H9 (cell line): ENCODE measurements around the gene SLC23A2. TPM values are rescaled to one million over a fixed set of nuclear protein-coding genes. Genes with fewer than 3 reads are reported as not detected.

Experiments
- DNase-seq: peaks from one replicate; pipeline ENCODE4 v3.0.0-alpha.2; 2017
- H2AFZ ChIP-seq: one replicate; pipeline ENCODE4 v1.6.1; 2013; ENCODE audit warnings: mild to moderate bottlenecking, low read length, control low read depth, moderate library complexity
- H2AK5ac ChIP-seq: 2 replicates; pipeline ENCODE4 v1.6.1; 2013; ENCODE audit warnings: low read length, control low read depth, mixed read lengths; ENCODE audit not compliant: insufficient read length
- H2BK120ac ChIP-seq: one replicate; pipeline ENCODE4 v1.6.1; 2013; ENCODE audit warnings: low read depth, mild to moderate bottlenecking, low read length, control low read depth, inconsistent platforms; ENCODE audit not compliant: poor library complexity, severe bottlenecking
- H2BK12ac ChIP-seq: 2 replicates; pipeline ENCODE4 v1.6.1; 2013; ENCODE audit warnings: low read length, control low read depth, mixed read lengths, low read depth; ENCODE audit not compliant: insufficient read length
- H2BK15ac ChIP-seq: 2 replicates; pipeline ENCODE4 v1.6.1; 2013; ENCODE audit warnings: low read depth, low read length, control low read depth
- H2BK20ac ChIP-seq: one replicate; pipeline ENCODE4 v1.6.1; 2013; ENCODE audit warnings: low read depth, mild to moderate bottlenecking, low read length, control low read depth, inconsistent platforms; ENCODE audit not compliant: poor library complexity, severe bottlenecking
- H2BK5ac ChIP-seq: 2 replicates; pipeline ENCODE4 v1.6.1; 2013; ENCODE audit warnings: low read length, control low read depth, mixed read lengths; ENCODE audit not compliant: insufficient read length
- H3K14ac ChIP-seq: 2 replicates; pipeline ENCODE4 v1.6.1; 2013; ENCODE audit warnings: low read length, control low read depth; ENCODE audit not compliant: insufficient read depth
- H3K18ac ChIP-seq: 2 replicates; pipeline ENCODE4 v1.6.1; 2013; ENCODE audit warnings: low read depth, mild to moderate bottlenecking, mixed read lengths, low read length, control low read depth; ENCODE audit not compliant: insufficient read length
- H3K23ac ChIP-seq: 2 replicates; pipeline ENCODE4 v1.6.1; 2013; ENCODE audit warnings: low read length, control low read depth, mixed read lengths, low read depth; ENCODE audit not compliant: insufficient read length
- H3K23me2 ChIP-seq: 2 replicates; pipeline ENCODE4 v1.6.1; 2013; ENCODE audit warnings: low read depth, mild to moderate bottlenecking, mixed read lengths, low read length, control low read depth; ENCODE audit not compliant: insufficient read length, poor library complexity, severe bottlenecking
- H3K27ac ChIP-seq: 2 replicates; pipeline ENCODE4 v1.5.1; 2013; ENCODE audit warnings: low read length, control low read depth, mixed read lengths, low read depth; ENCODE audit not compliant: insufficient read length
- H3K27me3 ChIP-seq: 2 replicates; pipeline ENCODE4 v1.6.1; 2013; ENCODE audit warnings: low read length, control low read depth, inconsistent platforms; ENCODE audit not compliant: insufficient read depth
- H3K4ac ChIP-seq: 2 replicates; pipeline ENCODE4 v1.6.1; 2013; ENCODE audit warnings: low read depth, mild to moderate bottlenecking, control low read depth, inconsistent platforms, low read length, moderate library complexity
- H3K4me1 ChIP-seq: 2 replicates; pipeline ENCODE4 v1.6.1; 2013; ENCODE audit warnings: low read length, control low read depth, inconsistent platforms; ENCODE audit not compliant: insufficient read depth
- H3K4me2 ChIP-seq: 2 replicates; pipeline ENCODE4 v1.6.1; 2013; ENCODE audit warnings: low read length, control low read depth, mixed read lengths; ENCODE audit not compliant: insufficient read length, insufficient read depth
- H3K56ac ChIP-seq: 2 replicates; pipeline ENCODE4 v1.6.1; 2013; ENCODE audit warnings: low read depth, mild to moderate bottlenecking, mixed read lengths, low read length, control low read depth; ENCODE audit not compliant: insufficient read length
- H3K79me1 ChIP-seq: 2 replicates; pipeline ENCODE4 v1.6.1; 2013; ENCODE audit warnings: low read depth, mild to moderate bottlenecking, moderate library complexity, low read length, control low read depth, inconsistent platforms; ENCODE audit not compliant: insufficient read depth, poor library complexity, severe bottlenecking
- H3K79me2 ChIP-seq: 2 replicates; pipeline ENCODE4 v1.6.1; 2013; ENCODE audit warnings: low read length, control low read depth, inconsistent platforms; ENCODE audit not compliant: insufficient read depth
- H3K9ac ChIP-seq: 2 replicates; pipeline ENCODE4 v1.6.1; 2013; ENCODE audit warnings: low read length, control low read depth, mixed read lengths; ENCODE audit not compliant: insufficient read length; ENCODE audit errors: extremely low read depth
- H3K9me3 ChIP-seq: one replicate; pipeline ENCODE4 v1.6.1; 2013; ENCODE audit warnings: low read depth, low read length, inconsistent platforms; ENCODE audit not compliant: control insufficient read depth
- H3T11ph ChIP-seq: one replicate; pipeline ENCODE4 v1.6.1; 2013; ENCODE audit warnings: mild to moderate bottlenecking, low read length, control low read depth, inconsistent platforms
- H4K20me1 ChIP-seq: one replicate; pipeline ENCODE4 v1.6.1; 2013; ENCODE audit not compliant: control insufficient read depth, insufficient read length, insufficient read depth
- H4K5ac ChIP-seq: 2 replicates; pipeline ENCODE4 v1.6.1; 2013; ENCODE audit warnings: low read depth, mild to moderate bottlenecking, mixed read lengths, low read length, control low read depth; ENCODE audit not compliant: insufficient read length
- H4K8ac ChIP-seq: replicated peaks from 2 replicates; pipeline ENCODE4 v1.6.1; 2013; ENCODE audit warnings: low read length, control low read depth, mixed read lengths, low read depth; ENCODE audit not compliant: insufficient read length
- H4K91ac ChIP-seq: 2 replicates; pipeline ENCODE4 v1.6.1; 2013; ENCODE audit warnings: low read depth, mild to moderate bottlenecking, moderate library complexity, mixed read lengths, low read length, control low read depth; ENCODE audit not compliant: insufficient read length
- H3K27ac Mint-ChIP-seq, 3 experiments: 2 replicates in 2 of 3; 3 replicates in 1 of 3; pipeline ENCODE4 v1.8.0; 2020 to 2021; ENCODE audit warnings: mixed read lengths in 3 of 3, mild to moderate bottlenecking in 1 of 3, moderate library complexity in 1 of 3
- H3K27me3 Mint-ChIP-seq: 2 replicates; pipeline ENCODE4 v1.8.0; 2021; ENCODE audit warnings: low read depth, mild to moderate bottlenecking, moderate library complexity, mixed read lengths
- H3K36me3 Mint-ChIP-seq, 3 experiments: 2 replicates in 2 of 3; 3 replicates in 1 of 3; pipeline ENCODE4 v1.8.0; 2020 to 2021; ENCODE audit warnings: low read depth in 3 of 3, mixed read lengths in 3 of 3; ENCODE audit not compliant: insufficient read depth in 1 of 3
- H3K4me1 Mint-ChIP-seq, 2 experiments: 2 replicates each; pipeline ENCODE4 v1.8.0; 2020; ENCODE audit warnings: mixed read lengths in 2 of 2
- H3K4me3 Mint-ChIP-seq, 2 experiments: 2 replicates in 1 of 2; 3 replicates in 1 of 2; pipeline ENCODE4 v1.8.0; 2020 to 2021; ENCODE audit warnings: mild to moderate bottlenecking in 2 of 2, mixed read lengths in 2 of 2, moderate library complexity in 1 of 2
- H3K9me3 Mint-ChIP-seq, 2 experiments: 2 replicates in 1 of 2; 3 replicates in 1 of 2; pipeline ENCODE4 v1.8.0; 2020; ENCODE audit warnings: mild to moderate bottlenecking in 2 of 2, mixed read lengths in 2 of 2, moderate library complexity in 1 of 2
- WGBS: extraction: QIAGEN DNeasy Blood & Tissue Kit; methylation state at CpG from one replicate; pipeline ENCODE4 v1.1.7; 2013; ENCODE audit warnings: missing lambda C conversion rate, low lambda C conversion rate, mixed read lengths; ENCODE audit not compliant: insufficient read length; ENCODE audit errors: extremely low coverage; 5-methylcytosine and 5-hydroxymethylcytosine counted together
- total RNA-seq: library from RNA; stranded (reverse); gene quantifications from 2 replicates; pipeline ENCODE4 v1.2.1, GENCODE V29; 2021
- TF ChIP-seq, protein P1 (sequence below): fragments of 200-600 bp; sonication (generic); conservative IDR thresholded peaks from 3 replicates; pipeline ENCODE4 v1.8.0; 2021; ENCODE audit warnings: antibody characterized with exemption, mild to moderate bottlenecking

SLC23A2 gene
- total RNA-seq, 1 experiment from 2014 or later: 16.5 TPM

DNA sequence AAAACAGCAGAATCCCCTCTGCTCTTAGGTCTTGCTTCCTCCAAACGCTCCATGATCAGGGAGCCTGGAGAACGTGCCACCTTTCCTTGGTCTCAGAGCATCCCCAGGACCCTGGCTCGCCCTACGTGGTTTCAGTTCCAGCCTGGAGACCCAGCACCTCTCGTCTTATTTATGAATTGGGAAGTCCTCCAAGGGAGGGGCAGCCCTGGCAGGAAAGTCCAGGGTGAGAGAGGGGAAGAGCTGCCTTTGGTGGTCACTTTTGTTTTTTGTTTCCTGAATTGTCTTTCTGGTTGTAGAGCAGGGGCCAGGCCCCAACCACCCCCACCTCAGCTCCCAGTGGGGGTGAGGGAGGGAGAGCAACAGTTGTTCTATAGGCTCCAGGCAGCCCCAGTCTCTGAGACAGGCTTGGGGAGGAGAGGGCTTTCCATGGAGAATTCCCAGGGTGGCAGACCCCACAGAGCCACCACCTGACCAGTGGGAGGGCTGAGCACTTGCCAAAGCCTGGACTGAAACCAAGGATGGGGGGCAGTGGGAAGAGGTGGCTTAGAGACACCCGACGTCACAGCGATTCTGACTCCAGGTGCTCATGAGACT is 190.8 kb downstream of the SLC23A2 start:
- Histone ChIP-seq H3K23ac (no peak overlapping the region), H4K8ac (no peak overlapping the region), H3K79me1 (no peaks in the 10 kb centered on the region), H4K91ac (no peak overlapping the region), H4K5ac (no peak overlapping the region), H3K56ac (no peak overlapping the region), H4K20me1 (no peaks in the 10 kb centered on the region), H2BK15ac (no peak overlapping the region), H2BK120ac (no peak overlapping the region), H3K79me2 (no peaks in the 10 kb centered on the region), H2AK5ac (no peak overlapping the region), H2AFZ (no peak overlapping the region), H3K14ac (no peak overlapping the region; the same call in 1 of the 2 replicates), H2BK5ac (no peak overlapping the region), H3K27me3 (no peaks in the 10 kb centered on the region), H3K23me2 (no peaks in the 10 kb centered on the region), H3K18ac (no peak overlapping the region), H3K4me2 (no peak overlapping the region), H2BK12ac (no peak overlapping the region), H3K9me3 (no peaks in the 10 kb centered on the region), H3K4ac (no peak overlapping the region), H3K9ac (no peak overlapping the region), H3K27ac (no peak overlapping the region), H2BK20ac (no peak overlapping the region), H3T11ph (no peak overlapping the region), H3K4me1 (no peaks in the 10 kb centered on the region; the same call in 1 of the 2 replicates)
- no peak overlapping the region for H3K4me3 Mint-ChIP-seq
- peak overlapping the region in 2 of 3 experiments; percentile 25 to 44; a peak in 3 of 7 replicates for H3K27ac Mint-ChIP-seq
- TF ChIP-seq, protein P1, sequence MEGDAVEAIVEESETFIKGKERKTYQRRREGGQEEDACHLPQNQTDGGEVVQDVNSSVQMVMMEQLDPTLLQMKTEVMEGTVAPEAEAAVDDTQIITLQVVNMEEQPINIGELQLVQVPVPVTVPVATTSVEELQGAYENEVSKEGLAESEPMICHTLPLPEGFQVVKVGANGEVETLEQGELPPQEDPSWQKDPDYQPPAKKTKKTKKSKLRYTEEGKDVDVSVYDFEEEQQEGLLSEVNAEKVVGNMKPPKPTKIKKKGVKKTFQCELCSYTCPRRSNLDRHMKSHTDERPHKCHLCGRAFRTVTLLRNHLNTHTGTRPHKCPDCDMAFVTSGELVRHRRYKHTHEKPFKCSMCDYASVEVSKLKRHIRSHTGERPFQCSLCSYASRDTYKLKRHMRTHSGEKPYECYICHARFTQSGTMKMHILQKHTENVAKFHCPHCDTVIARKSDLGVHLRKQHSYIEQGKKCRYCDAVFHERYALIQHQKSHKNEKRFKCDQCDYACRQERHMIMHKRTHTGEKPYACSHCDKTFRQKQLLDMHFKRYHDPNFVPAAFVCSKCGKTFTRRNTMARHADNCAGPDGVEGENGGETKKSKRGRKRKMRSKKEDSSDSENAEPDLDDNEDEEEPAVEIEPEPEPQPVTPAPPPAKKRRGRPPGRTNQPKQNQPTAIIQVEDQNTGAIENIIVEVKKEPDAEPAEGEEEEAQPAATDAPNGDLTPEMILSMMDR: no peak
- no peaks in the 10 kb centered on the region; a peak in 1 of 7 replicates for H3K36me3 Mint-ChIP-seq
- no peaks in the 10 kb centered on the region for H3K27me3 Mint-ChIP-seq
- peaks cover 24 to 33% of the 10 kb centered on the region in 2 experiments for H3K4me1 Mint-ChIP-seq
- no peaks in the 10 kb centered on the region for H3K9me3 Mint-ChIP-seq
- no CpG with 5 or more reads among the region's 8 CpGs for WGBS
- DNase-seq: no peak
